MM.1S (cell line): Measurements from ENCODE around the gene PDE10A.

Experiments
- DNase-seq: peaks from one replicate; pipeline ENCODE4 v3.0.0-alpha.2; 2015
- H2AFZ ChIP-seq: fragments of 300-600 bp; sonication (generic); 2 replicates; pipeline ENCODE4 v1.6.0; 2016; ENCODE audit warnings: antibody characterized with exemption, low read length
- H3F3A ChIP-seq: fragments of 300-600 bp; sonication (generic); 2 replicates; pipeline ENCODE4 v1.6.1; 2016; ENCODE audit warnings: mild to moderate bottlenecking, antibody characterized with exemption, low read length, moderate library complexity, mixed read lengths; ENCODE audit not compliant: insufficient read depth
- H3K27ac ChIP-seq: fragments of 300-600 bp; sonication (generic); 2 replicates; pipeline ENCODE4 v1.5.1; 2016; ENCODE audit warnings: mild to moderate bottlenecking, low read length
- H3K27me3 ChIP-seq: fragments of 300-600 bp; sonication (generic); replicated peaks from 2 replicates; pipeline ENCODE4 v1.6.0; 2016; ENCODE audit warnings: low read length; ENCODE audit not compliant: insufficient read depth
- H3K36me3 ChIP-seq: fragments of 300-600 bp; sonication (generic); replicated peaks from 2 replicates; pipeline ENCODE4 v1.6.1; 2016; ENCODE audit warnings: mild to moderate bottlenecking, low read length, mixed read lengths; ENCODE audit not compliant: insufficient read depth
- H3K4me1 ChIP-seq: fragments of 300-600 bp; sonication (generic); 2 replicates; pipeline ENCODE4 v1.6.1; 2016; ENCODE audit warnings: low read length, mixed read lengths
- H3K4me2 ChIP-seq: fragments of 300-600 bp; sonication (generic); 2 replicates; pipeline ENCODE4 v1.6.0; 2016; ENCODE audit warnings: low read depth, low read length
- H3K4me3 ChIP-seq: fragments of 300-600 bp; sonication (generic); 2 replicates; pipeline ENCODE4 v1.5.1; 2016; ENCODE audit warnings: low read length, mixed read lengths
- H3K79me2 ChIP-seq: fragments of 300-600 bp; sonication (generic); 2 replicates; pipeline ENCODE4 v1.6.1; 2016; ENCODE audit warnings: mixed run types, low read length, mixed read lengths
- H3K9ac ChIP-seq: fragments of 300-600 bp; sonication (generic); 2 replicates; pipeline ENCODE4 v1.6.1; 2016; ENCODE audit warnings: low read length, mixed read lengths
- H3K9me2 ChIP-seq: fragments of 300-600 bp; sonication (generic); replicated peaks from 2 replicates; pipeline ENCODE4 v1.6.1; 2016; ENCODE audit warnings: mild to moderate bottlenecking, low read length, mixed read lengths; ENCODE audit not compliant: insufficient read depth
- H3K9me3 ChIP-seq: fragments of 300-600 bp; sonication (generic); replicated peaks from 2 replicates; pipeline ENCODE4 v1.6.1; 2016; ENCODE audit warnings: mild to moderate bottlenecking, low read length, mixed read lengths; ENCODE audit not compliant: insufficient read depth
- H4K20me1 ChIP-seq: fragments of 300-600 bp; sonication (generic); 2 replicates; pipeline ENCODE4 v1.6.1; 2016; ENCODE audit warnings: mild to moderate bottlenecking, low read length, moderate library complexity, mixed read lengths; ENCODE audit not compliant: insufficient read depth
- CTCF ChIP-seq: fragments of 300-600 bp; sonication (generic); IDR thresholded peaks from 2 replicates; pipeline ENCODE4 v1.5.1; 2016; ENCODE audit warnings: antibody characterized with exemption, low read length, mixed read lengths
- EZH2 ChIP-seq: fragments of 300-600 bp; sonication (generic); optimal IDR thresholded peaks from 2 replicates; pipeline ENCODE3; 2017; ENCODE audit warnings: low read depth, mild to moderate bottlenecking, antibody characterized with exemption, low read length, mixed read lengths
- EZH2phosphoT487 ChIP-seq: fragments of 300-600 bp; sonication (generic); IDR thresholded peaks from 2 replicates; pipeline ENCODE4 v1.6.1; 2018; ENCODE audit warnings: antibody characterized with exemption, low read length

The PDE10A gene

DNA sequence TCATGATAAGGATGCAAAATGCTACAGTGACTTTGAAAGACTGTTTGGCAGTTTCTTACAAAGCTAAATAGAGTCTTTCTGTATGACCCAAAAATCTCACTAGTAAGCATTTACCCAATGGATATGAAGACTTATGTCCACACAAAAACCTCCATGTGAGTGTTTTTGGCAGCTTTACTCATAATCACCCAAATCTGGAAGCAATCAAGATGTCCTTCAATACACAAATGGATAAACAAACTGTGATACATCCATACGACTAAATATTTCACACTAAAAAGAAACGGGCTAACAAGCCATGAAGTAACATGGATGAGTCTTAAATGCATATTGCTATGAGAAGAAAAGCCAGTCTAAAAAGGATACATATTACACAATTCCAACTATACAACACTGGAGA lies 117.2 kb downstream of the PDE10A start:
- no peak for TF ChIP-seq EZH2phosphoT487
- no peak for TF ChIP-seq EZH2
- no peak for TF ChIP-seq CTCF
- no peak overlapping the region for H3K4me2 ChIP-seq
- no peaks in the 10 kb centered on the region for H4K20me1 ChIP-seq
- no peak for DNase-seq
- H3F3A ChIP-seq: no peaks in the 10 kb centered on the region
- H3K9me2 ChIP-seq: no peaks in the 10 kb centered on the region
- H3K79me2 ChIP-seq: no peaks in the 10 kb centered on the region
- no peaks in the 10 kb centered on the region for H3K27me3 ChIP-seq
- H3K36me3 ChIP-seq: no peaks in the 10 kb centered on the region
- H2AFZ ChIP-seq: no peak overlapping the region
- no peak overlapping the region for H3K4me3 ChIP-seq
- H3K4me1 ChIP-seq: no peaks in the 10 kb centered on the region
- H3K9ac ChIP-seq: no peak overlapping the region
- no peak overlapping the region for H3K27ac ChIP-seq
- no peaks in the 10 kb centered on the region for H3K9me3 ChIP-seq

GRCh38 chr6:165543781-165544180 lies 119.3 kb downstream of the PDE10A start:
- Histone ChIP-seq H3K4me2 (no peak overlapping the region), H3K27me3 (no peaks in the 10 kb centered on the region), H3K4me1 (no peaks in the 10 kb centered on the region), H3K9me2 (no peaks in the 10 kb centered on the region), H3K4me3 (no peak overlapping the region), H3F3A (no peaks in the 10 kb centered on the region), H3K36me3 (no peaks in the 10 kb centered on the region), H3K9ac (no peak overlapping the region), H2AFZ (no peak overlapping the region), H4K20me1 (no peaks in the 10 kb centered on the region), H3K27ac (no peak overlapping the region), H3K9me3 (no peaks in the 10 kb centered on the region), H3K79me2 (no peaks in the 10 kb centered on the region)
- no peak for DNase-seq
- no peak for TF ChIP-seq CTCF
- TF ChIP-seq EZH2: no peak
- no peak for TF ChIP-seq EZH2phosphoT487

- no peak overlapping the region for H3K27ac ChIP-seq
- H2AFZ ChIP-seq: no peak overlapping the region
- H3K27me3 ChIP-seq: no peaks in the 10 kb centered on the region
- no peaks in the 10 kb centered on the region for H3K4me1 ChIP-seq
- H3K79me2 ChIP-seq: no peaks in the 10 kb centered on the region
- no peaks in the 10 kb centered on the region for H3K9me3 ChIP-seq
- H3K4me2 ChIP-seq: no peak overlapping the region
- no peak overlapping the region for H3K4me3 ChIP-seq
- no peak overlapping the region for H3K9ac ChIP-seq
- H3K9me2 ChIP-seq: no peaks in the 10 kb centered on the region
- H4K20me1 ChIP-seq: no peaks in the 10 kb centered on the region
- no peak for DNase-seq
- TF ChIP-seq EZH2phosphoT487: no peak
- TF ChIP-seq EZH2: no peak
- TF ChIP-seq CTCF: no peak
- H3K36me3 ChIP-seq: no peaks in the 10 kb centered on the region
- no peaks in the 10 kb centered on the region for H3F3A ChIP-seq
These were observed 126.1 kb downstream of the PDE10A start for GRCh38 chr6:165536911-165537310.
